Trophoblast cell (in vitro differentiated cells and primary cell): ENCODE results near the gene PIK3R6.

Experiments
- DNase-seq, 2 donors: peaks; one replicate each; pipeline ENCODE4 v3.0.0-alpha.2; 2016
- H2AFZ ChIP-seq: 2 replicates; pipeline ENCODE4 v1.6.1; 2013; ENCODE audit warnings: low read length, moderate library complexity, mild to moderate bottlenecking; ENCODE audit not compliant: insufficient read depth, poor library complexity
- H2AK5ac ChIP-seq: 2 replicates; pipeline ENCODE4 v1.6.1; 2013; ENCODE audit warnings: mild to moderate bottlenecking, low read length
- H2BK120ac ChIP-seq: 2 replicates; pipeline ENCODE4 v1.6.1; 2013; ENCODE audit warnings: low read length, mild to moderate bottlenecking, moderate library complexity; ENCODE audit not compliant: insufficient read depth, poor library complexity
- H2BK12ac ChIP-seq: 2 replicates; pipeline ENCODE4 v1.6.1; 2013; ENCODE audit warnings: mild to moderate bottlenecking, low read length, moderate library complexity
- H2BK5ac ChIP-seq: 2 replicates; pipeline ENCODE4 v1.6.1; 2013; ENCODE audit warnings: low read length, low read depth, moderate library complexity, mild to moderate bottlenecking; ENCODE audit not compliant: poor library complexity
- H3K14ac ChIP-seq: 2 replicates; pipeline ENCODE4 v1.6.1; 2013; ENCODE audit warnings: mild to moderate bottlenecking, low read length
- H3K18ac ChIP-seq: 2 replicates; pipeline ENCODE4 v1.6.1; 2013; ENCODE audit warnings: mild to moderate bottlenecking, low read length
- H3K23ac ChIP-seq: 2 replicates; pipeline ENCODE4 v1.6.1; 2013; ENCODE audit warnings: low read length
- H3K27ac ChIP-seq: 2 replicates; pipeline ENCODE4 v1.5.1; 2013; ENCODE audit warnings: low read depth, mild to moderate bottlenecking, inconsistent platforms, low read length, moderate library complexity
- H3K27me3 ChIP-seq: 2 replicates; pipeline ENCODE4 v1.6.1; 2013; ENCODE audit warnings: inconsistent platforms, mild to moderate bottlenecking, low read length, moderate library complexity; ENCODE audit not compliant: insufficient read depth
- H3K36me3 ChIP-seq, 2 experiments: 1 replicate in 1 of 2; 2 replicates in 1 of 2; pipeline ENCODE4 v1.6.1; 2013; ENCODE audit warnings: low read length in 2 of 2, mild to moderate bottlenecking in 2 of 2, moderate library complexity in 1 of 2; ENCODE audit not compliant: insufficient read depth in 2 of 2, control insufficient read depth in 1 of 2
- H3K4ac ChIP-seq: 2 replicates; pipeline ENCODE4 v1.6.1; 2013; ENCODE audit warnings: low read depth, mild to moderate bottlenecking, low read length, moderate library complexity
- H3K4me1 ChIP-seq, 2 experiments: 1 replicate in 1 of 2; 2 replicates in 1 of 2; pipeline ENCODE4 v1.6.1; 2013; ENCODE audit warnings: low read length in 2 of 2, mild to moderate bottlenecking in 2 of 2, moderate library complexity in 1 of 2; ENCODE audit not compliant: insufficient read depth in 2 of 2, control insufficient read depth in 1 of 2
- H3K4me2 ChIP-seq: 2 replicates; pipeline ENCODE4 v1.6.1; 2013; ENCODE audit warnings: inconsistent platforms, mild to moderate bottlenecking, low read length, moderate library complexity
- H3K4me3 ChIP-seq: 2 replicates; pipeline ENCODE4 v1.5.1; 2013; ENCODE audit warnings: mild to moderate bottlenecking, low read depth, low read length, inconsistent platforms
- H3K79me1 ChIP-seq: one replicate; pipeline ENCODE4 v1.6.1; 2013; ENCODE audit warnings: low read length
- H3K79me2 ChIP-seq: 2 replicates; pipeline ENCODE4 v1.6.1; 2013; ENCODE audit warnings: low read length, mild to moderate bottlenecking; ENCODE audit not compliant: control insufficient read depth, insufficient read depth, poor library complexity
- H3K9ac ChIP-seq: 2 replicates; pipeline ENCODE4 v1.6.1; 2013; ENCODE audit warnings: mild to moderate bottlenecking, low read length
- H3K9me3 ChIP-seq: 2 replicates; pipeline ENCODE4 v1.6.1; 2013; ENCODE audit warnings: low read depth, mild to moderate bottlenecking, control low read depth, inconsistent platforms, low read length; ENCODE audit not compliant: insufficient read depth
- H4K12ac ChIP-seq: 2 replicates; pipeline ENCODE4 v1.6.1; 2013; ENCODE audit warnings: low read depth, mild to moderate bottlenecking, low read length, moderate library complexity
- H4K8ac ChIP-seq: 2 replicates; pipeline ENCODE4 v1.6.1; 2013; ENCODE audit warnings: low read depth, mild to moderate bottlenecking, low read length, moderate library complexity
- H4K91ac ChIP-seq: one replicate; pipeline ENCODE4 v1.6.1; 2013; ENCODE audit warnings: low read depth, mild to moderate bottlenecking, low read length, moderate library complexity
- WGBS: extraction: QIAGEN DNeasy Blood & Tissue Kit; methylation state at CpG from one replicate; pipeline ENCODE4 v1.1.7; 2013; ENCODE audit warnings: missing lambda C conversion rate; ENCODE audit not compliant: insufficient read length, insufficient coverage; ENCODE audit errors: extremely low coverage; 5-methylcytosine and 5-hydroxymethylcytosine counted together

The PIK3R6 gene

GRCh38 chr17:8798846-8799569 is 68.5 kb downstream of the PIK3R6 start, which contains the start of gene MFSD6L:
TSS of gene MFSD6L (minus strand) at chr17:8799365. CDS start at chr17:8799120, 245 bp downstream.
- H3K9ac ChIP-seq = peak within 1 kb of the TSS; percentile 67
- H3K4me1 ChIP-seq = peaks cover 12 to 15% of the 10 kb centered on the region in 2 experiments
- no peak within 1 kb of the TSS for H2BK5ac ChIP-seq
- no peak within 1 kb of the TSS for H2BK120ac ChIP-seq
- H3K4ac ChIP-seq = no peak within 1 kb of the TSS
- peak within 1 kb of the TSS; percentile 62 for H3K18ac ChIP-seq
- peak within 1 kb of the TSS; percentile 64 for H3K4me2 ChIP-seq
- H3K27me3 ChIP-seq = no peaks in the 10 kb centered on the region
- H3K4me3 ChIP-seq = peak within 1 kb of the TSS; percentile 53
- H4K8ac ChIP-seq = peak within 1 kb of the TSS; percentile 31
- no peak within 1 kb of the TSS for H2AFZ ChIP-seq
- peak within 1 kb of the TSS; percentile 5 for H3K14ac ChIP-seq
- WGBS = no CpG with 5 or more reads among the region's 62 CpGs
- peaks cover 2% of the 10 kb centered on the region for H3K79me1 ChIP-seq
- no peaks in the 10 kb centered on the region for H3K9me3 ChIP-seq
- H3K27ac ChIP-seq = peak within 1 kb of the TSS; percentile 23
- H3K23ac ChIP-seq = no peak within 1 kb of the TSS
- peak within 1 kb of the TSS; percentile 63 for H4K91ac ChIP-seq
- H4K12ac ChIP-seq = no peak within 1 kb of the TSS
- peak; percentile 28 to 39 for DNase-seq
- H3K36me3 ChIP-seq = no peaks in the 10 kb centered on the region
- H2BK12ac ChIP-seq = no peak within 1 kb of the TSS
- no peaks in the 10 kb centered on the region for H3K79me2 ChIP-seq
- no peak within 1 kb of the TSS for H2AK5ac ChIP-seq

GRCh38 chr17:8798176-8798845 is 69.2 kb downstream of the PIK3R6 start:
- peak overlapping the region; percentile 64 for H3K4me2 ChIP-seq
- H3K4me3 ChIP-seq = no peak overlapping the region
- no peak overlapping the region for H2BK5ac ChIP-seq
- H3K9me3 ChIP-seq = no peaks in the 10 kb centered on the region
- no peak for DNase-seq
- no peak overlapping the region for H3K14ac ChIP-seq
- no peak overlapping the region for H4K12ac ChIP-seq
- H3K4ac ChIP-seq = no peak overlapping the region
- H3K79me1 ChIP-seq = peaks cover 2% of the 10 kb centered on the region
- H2BK12ac ChIP-seq = no peak overlapping the region
- H2BK120ac ChIP-seq = no peak overlapping the region
- peak overlapping the region; percentile 63 for H4K91ac ChIP-seq
- H3K79me2 ChIP-seq = no peaks in the 10 kb centered on the region
- H3K23ac ChIP-seq = no peak overlapping the region
- no CpG with 5 or more reads among the region's 23 CpGs for WGBS
- H3K27me3 ChIP-seq = no peaks in the 10 kb centered on the region
- no peak overlapping the region for H2AK5ac ChIP-seq
- H3K36me3 ChIP-seq = no peaks in the 10 kb centered on the region
- H3K27ac ChIP-seq = no peak overlapping the region
- H3K4me1 ChIP-seq = peaks cover 12 to 15% of the 10 kb centered on the region in 2 experiments
- no peak overlapping the region for H3K18ac ChIP-seq
- H3K9ac ChIP-seq = no peak overlapping the region
- no peak overlapping the region for H2AFZ ChIP-seq
- H4K8ac ChIP-seq = peak overlapping the region; percentile 31

GRCh38 chr17:8797621-8798175 is 69.8 kb downstream of the PIK3R6 start:
- no peak overlapping the region for H2AK5ac ChIP-seq
- H3K9ac ChIP-seq = no peak overlapping the region
- H3K14ac ChIP-seq = no peak overlapping the region
- no peak overlapping the region for H4K12ac ChIP-seq
- H3K18ac ChIP-seq = no peak overlapping the region
- no peak overlapping the region for H2BK12ac ChIP-seq
- H3K4me1 ChIP-seq = peaks cover 12 to 15% of the 10 kb centered on the region in 2 experiments
- no peaks in the 10 kb centered on the region for H3K27me3 ChIP-seq
- no peak overlapping the region for H3K4ac ChIP-seq
- H2BK120ac ChIP-seq = no peak overlapping the region
- no peak overlapping the region for H3K27ac ChIP-seq
- peaks cover 2% of the 10 kb centered on the region for H3K79me1 ChIP-seq
- no CpG with 5 or more reads among the region's 14 CpGs for WGBS
- H4K8ac ChIP-seq = no peak overlapping the region
- H3K23ac ChIP-seq = no peak overlapping the region
- H3K36me3 ChIP-seq = no peaks in the 10 kb centered on the region
- H4K91ac ChIP-seq = no peak overlapping the region
- no peak overlapping the region for H3K4me2 ChIP-seq
- H3K79me2 ChIP-seq = no peaks in the 10 kb centered on the region
- H2BK5ac ChIP-seq = no peak overlapping the region
- H2AFZ ChIP-seq = no peak overlapping the region
- no peaks in the 10 kb centered on the region for H3K9me3 ChIP-seq
- DNase-seq = no peak
- no peak overlapping the region for H3K4me3 ChIP-seq

- H3K4ac ChIP-seq = no peak overlapping the region
- H3K18ac ChIP-seq = no peak overlapping the region
- no peaks in the 10 kb centered on the region for H3K36me3 ChIP-seq
- H3K27ac ChIP-seq = no peak overlapping the region
- no peak overlapping the region for H2BK120ac ChIP-seq
- no peaks in the 10 kb centered on the region for H3K79me2 ChIP-seq
- no peak overlapping the region for H2AFZ ChIP-seq
- H3K9ac ChIP-seq = no peak overlapping the region
- no peak overlapping the region for H2BK12ac ChIP-seq
- no peak overlapping the region for H4K8ac ChIP-seq
- no CpG with 5 or more reads among the region's 7 CpGs for WGBS
- no peak overlapping the region for H2AK5ac ChIP-seq
- no peak overlapping the region for H4K91ac ChIP-seq
- peaks cover 9 to 11% of the 10 kb centered on the region in 2 experiments for H3K4me1 ChIP-seq
- H4K12ac ChIP-seq = no peak overlapping the region
- no peaks in the 10 kb centered on the region for H3K79me1 ChIP-seq
- no peaks in the 10 kb centered on the region for H3K9me3 ChIP-seq
- H3K4me3 ChIP-seq = no peak overlapping the region
- H2BK5ac ChIP-seq = no peak overlapping the region
- no peaks in the 10 kb centered on the region for H3K27me3 ChIP-seq
- H3K23ac ChIP-seq = no peak overlapping the region
- no peak overlapping the region for H3K14ac ChIP-seq
- DNase-seq = no peak
- H3K4me2 ChIP-seq = no peak overlapping the region
These were observed 72.8 kb downstream of the PIK3R6 start for GRCh38 chr17:8794636-8795035.
